ENCODE results near the gene GNB1. TPM values are rescaled to one million over a fixed set of nuclear protein-coding genes. Genes with fewer than 3 reads are reported as not detected.

GNB1 gene
- total and polyA plus RNA-seq, 10 of the 15 experiments (the other 5 are each of a cell fraction or from before 2014, with no cell fraction given), result 23.0 to 392 (median 93.9) TPM

GRCh38 chr1:1891349-1892078 lies 627 bp upstream of the GNB1 start (continued):
- TF ChIP-seq MLLT1 (IDR thresholded peaks at IDR 0.05), result no peak
- TF ChIP-seq TARDBP (IDR thresholded peaks at IDR 0.05; ENCODE audit: borderline replicate concordance), result no peak
- 0 out of 2 replicates have a peak, but pooled peaks have one; percentile 60 for TF ChIP-seq NBN (IDR thresholded peaks at IDR 0.05)
- TF ChIP-seq, protein P1, sequence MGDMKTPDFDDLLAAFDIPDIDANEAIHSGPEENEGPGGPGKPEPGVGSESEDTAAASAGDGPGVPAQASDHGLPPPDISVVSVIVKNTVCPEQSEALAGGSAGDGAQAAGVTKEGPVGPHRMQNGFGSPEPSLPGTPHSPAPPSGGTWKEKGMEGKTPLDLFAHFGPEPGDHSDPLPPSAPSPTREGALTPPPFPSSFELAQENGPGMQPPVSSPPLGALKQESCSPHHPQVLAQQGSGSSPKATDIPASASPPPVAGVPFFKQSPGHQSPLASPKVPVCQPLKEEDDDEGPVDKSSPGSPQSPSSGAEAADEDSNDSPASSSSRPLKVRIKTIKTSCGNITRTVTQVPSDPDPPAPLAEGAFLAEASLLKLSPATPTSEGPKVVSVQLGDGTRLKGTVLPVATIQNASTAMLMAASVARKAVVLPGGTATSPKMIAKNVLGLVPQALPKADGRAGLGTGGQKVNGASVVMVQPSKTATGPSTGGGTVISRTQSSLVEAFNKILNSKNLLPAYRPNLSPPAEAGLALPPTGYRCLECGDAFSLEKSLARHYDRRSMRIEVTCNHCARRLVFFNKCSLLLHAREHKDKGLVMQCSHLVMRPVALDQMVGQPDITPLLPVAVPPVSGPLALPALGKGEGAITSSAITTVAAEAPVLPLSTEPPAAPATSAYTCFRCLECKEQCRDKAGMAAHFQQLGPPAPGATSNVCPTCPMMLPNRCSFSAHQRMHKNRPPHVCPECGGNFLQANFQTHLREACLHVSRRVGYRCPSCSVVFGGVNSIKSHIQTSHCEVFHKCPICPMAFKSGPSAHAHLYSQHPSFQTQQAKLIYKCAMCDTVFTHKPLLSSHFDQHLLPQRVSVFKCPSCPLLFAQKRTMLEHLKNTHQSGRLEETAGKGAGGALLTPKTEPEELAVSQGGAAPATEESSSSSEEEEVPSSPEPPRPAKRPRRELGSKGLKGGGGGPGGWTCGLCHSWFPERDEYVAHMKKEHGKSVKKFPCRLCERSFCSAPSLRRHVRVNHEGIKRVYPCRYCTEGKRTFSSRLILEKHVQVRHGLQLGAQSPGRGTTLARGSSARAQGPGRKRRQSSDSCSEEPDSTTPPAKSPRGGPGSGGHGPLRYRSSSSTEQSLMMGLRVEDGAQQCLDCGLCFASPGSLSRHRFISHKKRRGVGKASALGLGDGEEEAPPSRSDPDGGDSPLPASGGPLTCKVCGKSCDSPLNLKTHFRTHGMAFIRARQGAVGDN (IDR thresholded peaks at IDR 0.05), result peak; percentile 47
- no peak for TF ChIP-seq GABPA (IDR thresholded peaks at IDR 0.05; ENCODE audit: low read depth)
- TF ChIP-seq YBX1 (IDR thresholded peaks at IDR 0.05), result no peak
- no peak for TF ChIP-seq EP300 (IDR thresholded peaks at IDR 0.05; ENCODE audit: borderline replicate concordance in 1 of 2, control insufficient read depth in 1 of 2, low read depth in 2 of 2, low read length in 2 of 2)
- no peak for TF ChIP-seq FOXM1 (IDR thresholded peaks at IDR 0.05; ENCODE audit: low read depth, low read length)
- no peak for TF ChIP-seq PAX8 (IDR thresholded peaks at IDR 0.05)
- peak in 1 of 2 experiments; percentile 21; a peak in 1 of 4 replicates for TF ChIP-seq BHLHE40 (IDR thresholded peaks at IDR 0.05; ENCODE audit: borderline replicate concordance in 1 of 2, low read depth in 2 of 2, low read length in 1 of 2)
- TF ChIP-seq HDGF (IDR thresholded peaks at IDR 0.05), result peak; percentile 87; the same call in 1 of the 2 replicates
- TF ChIP-seq RBBP5 (conservative IDR thresholded peaks at IDR 0.05), result no peak
- TF ChIP-seq, protein P2, sequence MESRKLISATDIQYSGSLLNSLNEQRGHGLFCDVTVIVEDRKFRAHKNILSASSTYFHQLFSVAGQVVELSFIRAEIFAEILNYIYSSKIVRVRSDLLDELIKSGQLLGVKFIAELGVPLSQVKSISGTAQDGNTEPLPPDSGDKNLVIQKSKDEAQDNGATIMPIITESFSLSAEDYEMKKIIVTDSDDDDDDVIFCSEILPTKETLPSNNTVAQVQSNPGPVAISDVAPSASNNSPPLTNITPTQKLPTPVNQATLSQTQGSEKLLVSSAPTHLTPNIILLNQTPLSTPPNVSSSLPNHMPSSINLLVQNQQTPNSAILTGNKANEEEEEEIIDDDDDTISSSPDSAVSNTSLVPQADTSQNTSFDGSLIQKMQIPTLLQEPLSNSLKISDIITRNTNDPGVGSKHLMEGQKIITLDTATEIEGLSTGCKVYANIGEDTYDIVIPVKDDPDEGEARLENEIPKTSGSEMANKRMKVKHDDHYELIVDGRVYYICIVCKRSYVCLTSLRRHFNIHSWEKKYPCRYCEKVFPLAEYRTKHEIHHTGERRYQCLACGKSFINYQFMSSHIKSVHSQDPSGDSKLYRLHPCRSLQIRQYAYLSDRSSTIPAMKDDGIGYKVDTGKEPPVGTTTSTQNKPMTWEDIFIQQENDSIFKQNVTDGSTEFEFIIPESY (IDR thresholded peaks at IDR 0.05), result no peak
- TF ChIP-seq MTA2 (IDR thresholded peaks at IDR 0.05; ENCODE audit: low read depth), result no peak
- TF ChIP-seq CBX3 (IDR thresholded peaks at IDR 0.05; ENCODE audit: borderline replicate concordance, low read depth), result no peak
- TF ChIP-seq FOS (IDR thresholded peaks at IDR 0.05; ENCODE audit: borderline replicate concordance, extremely low read depth, insufficient read length), result no peak
- no peak for TF ChIP-seq CREM (IDR thresholded peaks at IDR 0.05; ENCODE audit: low read depth)
- peak; percentile 71 for TF ChIP-seq POLR2A (IDR thresholded peaks at IDR 0.05; ENCODE audit: low read depth, low read length)
- no peak for TF ChIP-seq ZBTB40 (IDR thresholded peaks at IDR 0.05; ENCODE audit: borderline replicate concordance)
- TF ChIP-seq CREB1 (IDR thresholded peaks at IDR 0.05; ENCODE audit: low read depth), result no peak

Measured in GM12878 (cell line).